NK-92 treated with Interleukin-12 subunit alpha and Interleukin-12 subunit beta, amount 100 ng/mL, for 24 hours (cell line): ENCODE data around the gene TMEM151B.

Experiments
- DNase-seq: peaks from one replicate; lab custom pipeline; 2025; lab: John Stamatoyannopoulos, UW

Gene TMEM151B

DNA sequence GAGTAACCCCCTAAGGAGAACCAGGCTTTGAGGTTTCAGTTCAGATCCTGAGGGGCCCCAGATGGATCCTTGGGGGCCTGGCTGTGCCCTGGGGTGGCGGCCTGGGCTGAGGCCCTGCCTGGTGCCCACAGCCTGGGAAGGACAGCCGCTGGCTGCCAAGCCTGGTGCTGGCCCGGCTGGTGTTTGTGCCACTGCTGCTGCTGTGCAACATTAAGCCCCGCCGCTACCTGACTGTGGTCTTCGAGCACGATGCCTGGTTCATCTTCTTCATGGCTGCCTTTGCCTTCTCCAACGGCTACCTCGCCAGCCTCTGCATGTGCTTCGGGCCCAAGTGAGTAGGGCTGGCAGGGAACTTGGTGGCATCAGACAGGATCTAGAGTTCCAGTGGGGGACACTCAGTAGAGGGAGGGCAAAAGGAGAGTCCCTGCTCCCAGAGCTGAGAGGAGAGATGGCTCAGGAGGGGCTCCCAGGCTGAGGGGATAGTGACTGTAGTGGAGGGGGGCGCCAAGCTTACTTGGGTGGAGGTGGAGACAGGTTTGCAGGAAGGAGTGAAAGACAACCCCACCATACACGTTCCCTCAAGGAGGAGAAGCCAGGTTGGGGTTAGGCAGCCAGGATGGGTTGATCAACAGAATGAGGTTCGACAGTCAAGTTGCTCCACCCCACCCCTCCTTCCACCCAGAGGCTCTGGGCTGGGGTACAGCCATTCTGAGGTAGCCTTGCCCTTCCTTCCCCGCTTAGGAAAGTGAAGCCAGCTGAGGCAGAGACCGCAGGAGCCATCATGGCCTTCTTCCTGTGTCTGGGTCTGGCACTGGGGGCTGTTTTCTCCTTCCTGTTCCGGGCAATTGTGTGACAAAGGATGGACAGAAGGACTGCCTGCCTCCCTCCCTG lies 37.3 kb upstream of the TMEM151B start:
- DNase-seq = no peak

DNA sequence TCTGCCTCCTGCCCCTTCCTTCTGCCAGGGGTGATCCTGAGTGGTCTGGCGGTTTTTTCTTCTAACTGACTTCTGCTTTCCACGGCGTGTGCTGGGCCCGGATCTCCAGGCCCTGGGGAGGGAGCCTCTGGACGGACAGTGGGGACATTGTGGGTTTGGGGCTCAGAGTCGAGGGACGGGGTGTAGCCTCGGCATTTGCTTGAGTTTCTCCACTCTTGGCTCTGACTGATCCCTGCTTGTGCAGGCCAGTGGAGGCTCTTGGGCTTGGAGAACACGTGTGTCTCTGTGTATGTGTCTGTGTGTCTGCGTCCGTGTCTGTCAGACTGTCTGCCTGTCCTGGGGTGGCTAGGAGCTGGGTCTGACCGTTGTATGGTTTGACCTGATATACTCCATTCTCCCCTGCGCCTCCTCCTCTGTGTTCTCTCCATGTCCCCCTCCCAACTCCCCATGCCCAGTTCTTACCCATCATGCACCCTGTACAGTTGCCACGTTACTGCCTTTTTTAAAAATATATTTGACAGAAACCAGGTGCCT lies 36.6 kb upstream of the TMEM151B start:
- DNase-seq = no peak

DNA sequence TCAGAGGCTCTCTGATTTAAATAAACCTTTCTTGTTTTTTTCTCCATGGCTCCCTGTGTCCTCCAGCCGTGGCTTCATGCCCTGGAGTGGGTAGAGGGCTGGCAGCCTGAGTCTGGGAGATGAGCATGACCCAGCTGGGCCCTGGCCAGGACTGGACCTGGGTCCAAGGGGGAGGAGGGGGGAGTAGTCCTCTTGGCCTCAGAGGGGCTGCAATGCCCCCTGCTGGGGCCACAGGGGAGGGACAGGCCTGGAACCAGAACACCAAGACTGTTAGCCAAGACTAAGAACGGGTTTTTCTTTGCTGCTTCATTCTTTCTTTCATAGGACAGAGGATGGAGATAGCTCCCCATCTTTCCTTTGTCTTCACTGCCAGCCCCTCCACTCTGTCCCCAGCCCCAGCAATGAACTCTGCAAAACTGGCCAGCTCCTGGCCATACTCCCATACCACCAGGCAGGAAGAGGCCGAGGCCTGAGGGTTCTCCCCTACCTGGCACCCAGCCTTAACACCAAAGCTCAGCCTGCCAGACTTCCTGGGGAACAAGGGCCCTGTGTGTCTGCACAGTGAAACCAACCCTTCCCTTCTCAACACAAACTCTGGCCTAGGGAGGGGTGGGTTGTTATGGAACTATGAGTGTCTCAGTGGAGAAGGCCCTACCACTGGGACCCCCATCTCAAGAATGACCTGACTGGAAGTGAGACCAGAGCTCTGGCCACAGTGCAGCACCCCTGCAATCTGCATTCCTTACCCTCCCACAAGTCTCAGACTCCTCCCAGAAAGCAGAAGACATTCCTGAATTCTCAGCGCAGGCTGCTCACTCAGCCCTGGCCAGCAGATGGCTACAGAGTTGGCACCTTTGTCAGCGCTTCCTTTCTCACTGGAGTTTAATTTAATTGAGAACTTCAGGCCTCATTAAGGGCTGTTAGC lies 35.9 kb upstream of the TMEM151B start:
- no peak for DNase-seq

DNA sequence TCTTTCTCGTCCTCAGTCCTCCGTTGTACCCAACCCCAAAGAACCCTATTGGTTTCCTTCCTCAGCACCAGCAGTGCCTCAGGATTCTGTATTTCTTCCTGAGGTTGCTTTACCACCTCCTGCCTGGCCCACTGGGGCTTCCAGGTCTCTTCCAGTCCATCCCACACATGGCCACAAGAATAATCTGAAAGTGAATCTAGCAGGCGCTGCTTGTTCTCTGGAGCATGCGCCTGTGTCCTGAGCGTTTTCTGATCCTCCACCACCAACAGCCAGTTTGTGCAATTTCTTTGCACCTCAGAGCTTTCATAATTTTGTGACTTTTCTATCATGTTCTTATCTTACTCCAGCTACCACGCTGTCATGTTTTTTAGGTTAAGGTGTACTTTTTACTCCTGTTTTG lies 35.0 kb upstream of the TMEM151B start:
- DNase-seq = no peak

DNA sequence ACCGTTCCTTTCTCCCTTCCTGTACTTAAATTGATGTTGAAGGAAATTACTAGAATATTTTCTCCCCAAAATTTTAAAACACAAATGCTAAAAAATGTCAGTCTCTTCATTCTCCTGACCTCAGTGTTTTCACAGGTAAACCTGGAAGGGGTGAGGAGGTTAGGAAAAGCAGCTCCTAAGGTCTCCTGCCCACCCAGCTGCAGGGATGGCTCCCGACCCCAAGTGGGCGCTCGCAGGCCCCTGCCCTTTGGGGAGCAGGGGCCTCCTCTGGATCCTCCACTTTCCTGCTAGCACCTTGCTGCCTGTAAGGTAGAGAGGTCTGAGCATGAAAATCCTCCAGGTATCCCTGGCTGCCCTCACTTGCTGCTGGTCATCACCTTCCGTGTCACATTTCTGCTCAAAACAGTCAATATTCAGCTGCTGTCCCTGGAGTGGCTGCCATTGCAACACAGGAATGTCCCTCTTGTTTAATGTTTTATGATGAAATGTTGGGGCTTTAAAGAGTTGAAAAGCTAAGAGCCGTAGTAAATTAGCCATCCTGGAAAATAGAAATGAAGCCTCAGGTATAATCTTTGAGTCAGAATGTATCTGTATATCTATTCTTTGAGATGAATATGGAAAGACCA lies 34.2 kb upstream of the TMEM151B start:
- DNase-seq = no peak

DNA sequence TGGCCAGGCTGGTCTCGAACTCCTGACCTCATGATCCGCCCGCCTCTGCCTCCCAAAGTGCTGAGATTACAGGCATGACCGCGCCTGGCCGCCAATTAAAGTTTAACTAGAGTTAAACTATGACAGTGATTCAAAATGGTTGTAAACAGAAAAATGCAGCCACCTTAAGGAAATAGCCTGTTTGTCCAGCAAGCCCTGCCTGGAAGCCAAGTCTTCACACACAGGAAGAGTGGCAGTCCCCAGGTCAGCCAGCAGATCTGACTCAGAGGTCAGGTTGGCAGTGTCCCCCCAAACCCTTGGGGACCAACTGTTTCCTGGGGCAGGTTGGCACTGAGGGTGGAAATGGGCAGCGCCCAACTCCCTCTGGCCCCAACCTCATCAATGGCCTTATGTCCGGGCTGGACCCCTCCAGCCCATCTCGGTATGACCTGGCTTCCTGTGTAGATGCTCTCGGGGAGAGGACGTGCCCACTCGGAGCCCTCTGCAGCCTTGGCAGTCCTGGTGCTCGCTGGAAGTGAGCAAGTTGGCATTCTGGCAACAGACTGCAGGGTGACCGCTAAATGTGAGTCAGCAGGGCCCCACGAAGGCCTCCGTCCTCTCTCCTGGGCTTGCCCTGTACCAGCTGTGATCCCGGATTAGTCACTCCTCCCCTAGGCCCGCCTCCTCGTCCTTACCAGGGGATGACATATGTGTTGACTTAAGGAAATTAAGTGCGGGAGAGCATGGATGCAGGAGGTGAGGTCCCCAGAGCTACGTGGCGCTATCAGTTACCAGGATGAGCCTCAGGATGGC lies 33.0 kb upstream of the TMEM151B start:
- peak; percentile 36 for DNase-seq

DNA sequence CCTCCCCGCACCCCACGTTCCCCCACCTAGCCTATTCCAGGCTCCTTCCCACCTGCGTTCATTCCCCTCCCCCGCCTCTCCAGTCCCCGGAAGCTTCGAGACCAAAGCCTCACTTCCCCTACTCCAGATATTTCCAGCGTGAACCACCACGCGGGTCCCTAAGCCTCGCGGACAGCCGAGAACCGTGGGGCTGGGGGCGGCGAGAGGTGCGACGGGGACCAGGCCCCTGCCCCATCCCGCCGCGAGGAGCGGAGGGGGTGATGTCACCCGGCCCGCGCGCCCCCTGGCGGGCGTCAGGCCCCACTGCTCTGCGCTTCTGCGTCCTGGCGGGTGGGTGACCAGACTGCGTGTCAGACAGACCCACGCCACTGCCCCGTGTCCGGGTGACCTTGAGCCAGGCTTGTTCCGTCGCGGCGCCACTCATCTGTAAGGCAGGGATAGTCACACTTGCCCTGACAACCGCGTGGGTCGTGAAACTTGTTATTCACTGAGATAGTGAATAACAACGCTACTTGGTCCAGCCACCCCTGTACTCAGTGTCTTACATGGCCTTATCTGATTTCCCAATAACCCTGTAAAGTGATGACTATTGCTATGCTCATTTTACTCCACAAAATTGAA lies 32.3 kb upstream of the TMEM151B start:
- DNase-seq = peak; percentile 53

DNA sequence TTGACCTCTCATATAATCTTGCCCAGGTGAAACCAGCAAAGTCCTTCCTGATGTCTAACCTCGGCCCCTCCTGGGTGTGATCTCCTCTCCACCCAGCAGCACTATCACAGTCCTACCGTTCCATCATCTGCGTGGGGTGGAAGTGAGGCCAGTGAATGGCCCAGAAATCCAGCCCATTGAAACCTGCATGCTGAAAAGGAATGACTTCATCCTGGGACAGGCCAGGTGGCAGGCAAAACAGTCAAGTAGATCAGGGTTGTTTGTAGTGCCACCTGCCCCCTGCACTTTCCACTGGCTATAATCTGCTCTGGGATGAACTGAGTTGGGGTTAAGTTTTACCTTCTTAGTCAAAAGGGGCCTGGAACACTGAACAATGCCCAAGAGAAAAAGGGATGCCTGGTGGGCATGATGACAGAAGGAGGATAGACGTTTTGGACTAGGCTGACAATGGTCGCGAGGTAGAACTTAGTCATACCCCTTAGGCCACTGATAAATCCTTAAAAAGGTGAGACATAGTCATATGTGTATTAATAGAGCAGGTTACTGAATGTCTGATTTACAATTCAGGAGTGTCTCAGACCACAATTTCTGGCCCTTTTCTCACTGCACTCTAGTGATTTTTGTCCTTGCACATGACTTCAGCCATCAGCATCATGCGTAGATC lies 31.4 kb upstream of the TMEM151B start:
- no peak for DNase-seq

DNA sequence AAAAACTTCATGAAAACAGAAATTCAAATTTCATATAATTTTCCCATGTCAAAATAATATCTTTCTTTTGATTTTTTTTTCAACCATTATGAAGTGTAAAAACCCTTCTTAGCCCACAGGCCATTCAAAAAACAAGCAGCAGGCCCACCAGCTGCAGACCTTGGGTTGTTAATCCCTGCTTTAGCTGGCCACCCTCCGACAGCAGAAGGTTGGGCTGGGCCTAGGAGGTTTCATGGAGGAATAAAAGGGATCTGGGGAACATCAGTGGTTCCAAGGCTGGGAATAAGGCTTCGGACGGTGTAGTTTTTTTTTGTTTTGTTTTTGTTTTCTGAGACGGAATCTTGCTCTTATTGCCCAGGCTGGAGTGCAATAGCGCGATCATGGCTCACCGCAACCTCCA lies 26.9 kb upstream of the TMEM151B start:
- DNase-seq = no peak

DNA sequence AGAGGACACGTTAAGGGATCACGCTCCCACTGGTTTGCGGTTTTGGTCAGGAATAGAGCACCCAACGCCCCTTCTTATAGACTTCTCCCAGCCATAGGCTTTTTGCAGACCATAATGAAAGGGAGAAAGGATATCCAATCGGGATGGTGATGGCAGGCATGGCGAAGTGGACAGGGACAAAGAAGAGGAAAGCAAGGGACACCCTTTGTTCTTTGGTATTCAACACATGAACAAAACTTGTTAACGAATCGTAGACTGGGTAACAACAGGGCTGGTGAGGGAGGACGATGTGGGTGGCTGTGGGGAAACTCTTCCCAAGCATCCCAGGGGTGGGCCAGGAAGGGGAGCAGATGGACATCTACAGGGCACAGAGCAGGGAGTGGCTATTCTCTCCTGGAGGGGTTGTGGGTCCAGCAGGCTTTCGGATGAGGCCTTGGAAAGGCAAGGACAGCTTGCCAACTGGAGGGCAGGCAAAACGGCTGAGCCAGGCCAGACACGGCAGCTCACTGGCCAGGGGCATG lies 24.8 kb upstream of the TMEM151B start:
- no peak for DNase-seq

DNA sequence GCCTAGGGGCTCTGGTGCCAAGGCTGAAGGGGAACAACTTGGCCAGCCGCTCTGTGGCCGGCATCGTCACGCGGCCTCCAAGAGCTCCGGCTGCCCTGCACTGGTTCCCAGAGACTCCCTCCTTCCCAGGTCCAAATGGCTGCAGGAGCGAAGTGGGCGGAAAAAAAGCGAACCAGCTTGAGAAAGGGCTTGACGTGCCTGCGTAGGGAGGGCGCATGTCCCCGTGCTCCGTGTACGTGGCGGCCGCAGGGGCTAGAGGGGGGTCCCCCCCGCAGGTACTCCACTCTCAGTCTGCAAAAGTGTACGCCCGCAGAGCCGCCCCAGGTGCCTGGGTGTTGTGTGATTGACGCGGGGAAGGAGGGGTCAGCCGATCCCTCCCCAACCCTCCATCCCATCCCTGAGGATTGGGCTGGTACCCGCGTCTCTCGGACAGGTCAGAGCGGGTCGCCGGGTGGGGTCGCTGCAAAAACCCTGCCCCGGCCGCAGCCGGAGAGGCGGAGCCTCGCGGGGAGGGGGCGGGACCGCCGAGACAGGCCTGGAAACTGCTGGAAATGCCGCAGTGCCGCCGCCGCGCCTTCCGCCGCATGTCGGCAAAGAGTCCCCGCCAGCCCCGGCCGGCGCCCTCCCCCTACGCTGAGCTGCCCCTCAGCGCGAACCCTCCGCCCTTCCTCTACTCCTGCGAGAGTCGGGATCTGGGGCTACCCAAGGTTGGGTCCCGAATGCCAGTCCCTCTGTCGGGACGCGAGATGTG lies 24.2 kb upstream of the TMEM151B start:
- peak; percentile 69 for DNase-seq

DNA sequence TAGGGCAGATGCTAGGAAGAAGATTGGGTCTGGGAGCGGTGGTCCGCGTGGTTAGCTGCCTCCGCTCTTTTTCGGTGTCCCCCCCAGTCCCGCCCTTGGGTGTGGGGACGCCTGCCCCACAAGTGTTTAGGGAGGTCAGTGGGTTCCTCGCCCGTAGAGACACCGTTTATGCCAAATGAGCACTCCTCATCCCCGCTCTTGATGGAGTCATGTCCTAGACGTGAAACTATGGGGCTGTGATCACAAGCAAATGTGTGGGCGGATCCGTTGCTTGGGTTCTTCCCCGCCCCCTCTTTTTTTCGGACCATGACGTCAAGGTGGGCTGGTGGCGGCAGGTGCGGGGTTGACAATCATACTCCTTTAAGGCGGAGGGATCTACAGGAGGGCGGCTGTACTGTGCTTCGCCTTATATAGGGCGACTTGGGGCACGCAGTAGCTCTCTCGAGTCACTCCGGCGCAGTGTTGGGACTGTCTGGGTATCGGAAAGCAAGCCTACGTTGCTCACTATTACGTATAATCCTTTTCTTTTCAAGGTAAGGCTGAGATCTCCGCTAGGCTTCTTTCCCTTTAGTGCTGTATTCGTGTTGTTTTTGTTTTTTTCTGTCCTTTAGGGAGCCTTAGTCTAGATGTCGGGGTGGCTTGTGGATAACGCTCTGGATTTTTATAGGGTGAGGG lies 23.4 kb upstream of the TMEM151B start, which contains the start of gene HSP90AB1:
Gene HSP90AB1, plus strand, starts transcription at position 439 of the 675 bp plus-strand sequence. CDS start 1,529 bp downstream, outside the sequence.
- peak; percentile 93 for DNase-seq

DNA sequence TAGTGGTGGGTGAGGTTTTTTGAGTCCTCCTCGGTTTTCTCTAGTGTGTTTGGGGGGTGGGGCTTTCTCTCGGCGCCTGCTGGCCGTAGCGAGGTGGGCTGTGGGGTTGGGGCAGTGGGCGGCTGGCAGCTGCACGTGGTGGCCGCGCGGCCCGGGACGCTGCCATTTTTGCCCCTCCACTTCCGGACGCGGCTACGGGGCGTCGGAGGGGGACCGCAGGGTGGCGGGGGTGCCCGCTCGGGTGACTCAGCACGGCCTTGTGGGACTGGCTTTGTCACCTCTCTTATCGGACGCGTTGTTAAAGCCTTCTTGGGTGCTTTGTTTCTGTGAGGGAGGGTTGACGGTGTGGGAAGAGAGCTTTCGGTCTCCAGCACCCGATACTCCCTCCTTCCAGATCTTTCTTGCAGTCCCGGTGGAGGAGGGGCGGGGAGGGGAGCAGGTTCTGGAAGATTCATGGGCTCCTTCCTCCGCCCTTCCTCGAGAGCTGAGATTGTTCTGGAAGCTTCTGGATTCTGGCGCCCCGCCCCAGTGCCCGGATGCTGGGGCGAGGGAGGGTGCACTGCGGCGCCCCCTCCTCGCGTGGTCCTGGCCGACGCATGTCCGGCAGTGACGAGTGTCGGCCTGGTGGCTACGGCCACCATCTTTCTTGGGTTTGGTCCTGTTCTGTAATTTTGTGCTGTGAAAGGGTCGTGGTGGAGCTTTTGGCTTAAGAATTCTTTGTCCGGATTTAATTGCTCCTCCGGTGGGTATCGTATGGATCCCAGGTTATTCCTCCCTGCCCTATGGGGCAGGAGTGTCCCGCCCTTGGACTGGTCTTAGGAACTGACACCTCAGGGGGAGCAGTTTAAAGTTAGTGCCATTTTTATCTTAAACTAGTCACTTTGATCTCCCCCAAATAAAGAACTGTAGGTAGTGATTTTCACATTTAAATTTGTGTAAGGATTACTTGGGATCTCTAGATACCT lies 22.6 kb upstream of the TMEM151B start:
- peak; percentile 84 for DNase-seq

DNA sequence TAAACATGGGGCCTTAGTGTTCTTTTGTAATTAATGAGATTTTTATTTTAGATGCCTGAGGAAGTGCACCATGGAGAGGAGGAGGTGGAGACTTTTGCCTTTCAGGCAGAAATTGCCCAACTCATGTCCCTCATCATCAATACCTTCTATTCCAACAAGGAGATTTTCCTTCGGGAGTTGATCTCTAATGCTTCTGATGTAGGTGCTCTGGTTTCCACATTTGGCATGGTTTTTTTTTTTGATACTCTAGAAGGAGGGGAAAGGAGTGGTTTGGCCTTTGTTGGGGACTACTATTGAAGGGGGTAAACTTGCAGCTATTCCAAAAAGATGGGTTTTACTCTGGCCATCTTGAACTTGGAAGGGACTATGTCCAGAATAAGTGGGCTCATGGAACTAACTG lies 21.7 kb upstream of the TMEM151B start:
- no peak for DNase-seq

DNA sequence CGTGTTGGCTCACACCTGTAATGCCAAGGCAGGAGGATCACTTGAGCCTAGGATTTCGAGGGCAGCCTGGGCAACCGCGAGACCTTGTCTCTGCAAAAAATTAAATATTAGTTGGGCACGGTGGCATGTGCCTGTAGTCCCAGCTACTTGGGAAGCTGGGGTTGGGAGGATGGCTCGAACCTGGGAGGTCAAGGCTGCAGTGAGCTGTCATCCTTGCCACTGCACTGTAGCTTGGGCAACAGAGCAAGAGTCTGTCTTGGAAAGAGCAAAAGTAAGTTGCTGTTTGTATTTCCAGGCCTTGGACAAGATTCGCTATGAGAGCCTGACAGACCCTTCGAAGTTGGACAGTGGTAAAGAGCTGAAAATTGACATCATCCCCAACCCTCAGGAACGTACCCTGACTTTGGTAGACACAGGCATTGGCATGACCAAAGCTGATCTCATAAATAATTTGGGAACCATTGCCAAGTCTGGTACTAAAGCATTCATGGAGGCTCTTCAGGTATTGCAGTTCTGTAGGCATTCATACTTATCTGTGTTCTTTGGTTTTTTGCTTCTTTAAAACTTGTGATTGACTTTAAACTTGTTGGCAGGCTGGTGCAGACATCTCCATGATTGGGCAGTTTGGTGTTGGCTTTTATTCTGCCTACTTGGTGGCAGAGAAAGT lies 21.0 kb upstream of the TMEM151B start:
- DNase-seq = no peak

DNA sequence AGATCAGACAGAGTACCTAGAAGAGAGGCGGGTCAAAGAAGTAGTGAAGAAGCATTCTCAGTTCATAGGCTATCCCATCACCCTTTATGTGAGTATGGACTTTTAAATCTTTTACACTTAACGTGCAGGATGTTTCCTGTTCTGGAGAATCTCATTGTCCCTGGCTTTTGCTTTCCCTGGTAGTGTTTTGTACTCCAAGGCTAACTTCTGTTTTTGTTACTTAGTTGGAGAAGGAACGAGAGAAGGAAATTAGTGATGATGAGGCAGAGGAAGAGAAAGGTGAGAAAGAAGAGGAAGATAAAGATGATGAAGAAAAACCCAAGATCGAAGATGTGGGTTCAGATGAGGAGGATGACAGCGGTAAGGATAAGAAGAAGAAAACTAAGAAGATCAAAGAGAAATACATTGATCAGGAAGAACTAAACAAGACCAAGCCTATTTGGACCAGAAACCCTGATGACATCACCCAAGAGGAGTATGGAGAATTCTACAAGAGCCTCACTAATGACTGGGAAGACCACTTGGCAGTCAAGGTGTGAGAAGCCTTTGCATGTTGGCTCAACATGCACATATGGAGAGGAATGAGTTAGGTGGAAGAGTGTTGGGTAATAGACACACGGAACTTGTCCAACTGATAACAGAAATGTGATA lies 20.1 kb upstream of the TMEM151B start:
- DNase-seq = no peak
